HepG2 (cell line): Measurements from ENCODE around the gene MYO5B. TPM values are rescaled to one million over a fixed set of nuclear protein-coding genes. Genes with fewer than 3 reads are reported as not detected.

Experiments used
- ELK4 ChIP-seq: sonication (generic); formaldehyde crosslinking; IDR thresholded peaks from 2 replicates; pipeline ENCODE4 v1.9.0; 2021; ENCODE audit warnings: missing genetic modification reagents, borderline replicate concordance
- FOXC1 ChIP-seq: sonication (generic); formaldehyde crosslinking; IDR thresholded peaks from 2 replicates; pipeline ENCODE4 v1.8.0; 2022; ENCODE audit warnings: mild to moderate bottlenecking, missing genetic modification reagents, borderline replicate concordance
- GATAD2A ChIP-seq: IDR thresholded peaks from 2 replicates; pipeline ENCODE4 v1.6.1; 2016
- HBP1 ChIP-seq: IDR thresholded peaks from 2 replicates; pipeline ENCODE4 v1.6.1; 2016; ENCODE audit warnings: low read depth, control low read depth
- HMGXB3 ChIP-seq: sonication (generic); formaldehyde crosslinking; IDR thresholded peaks from 2 replicates; pipeline ENCODE4 v1.4.0; 2020; ENCODE audit warnings: missing genetic modification reagents, borderline replicate concordance
- HNF1A ChIP-seq, 2 experiments: sonication (generic) in 1 of 2; formaldehyde crosslinking in 1 of 2; IDR thresholded peaks; 2 replicates each; pipeline versions ENCODE4 v1.4.0 to v1.6.1; 2016 to 2020; ENCODE audit warnings: borderline replicate concordance in 1 of 2, low read depth in 1 of 2, mild to moderate bottlenecking in 1 of 2, missing genetic modification reagents in 1 of 2
- HNF4G ChIP-seq, 2 experiments: sonication (generic) in 1 of 2; formaldehyde crosslinking in 1 of 2; IDR thresholded peaks; 2 replicates each; pipeline versions ENCODE4 v1.4.0 to v1.6.1; 2011 to 2020; ENCODE audit warnings: borderline replicate concordance in 2 of 2, low read depth in 2 of 2, mild to moderate bottlenecking in 2 of 2, low read length in 1 of 2, missing genetic modification reagents in 1 of 2, moderate library complexity in 1 of 2
- KMT2A ChIP-seq: sonication (generic); formaldehyde crosslinking; IDR thresholded peaks from 2 replicates; pipeline ENCODE4 v1.4.0; 2020; ENCODE audit warnings: missing genetic modification reagents
- MAZ ChIP-seq, 2 experiments: sonication (generic) in 1 of 2; formaldehyde crosslinking in 1 of 2; IDR thresholded peaks; 2 replicates each; pipeline versions ENCODE4 v1.5.0 to v1.6.1; 2012 to 2020; ENCODE audit warnings: low read depth in 2 of 2, mild to moderate bottlenecking in 2 of 2, borderline replicate concordance in 1 of 2, improper control_type of control experiment in 1 of 2, low read length in 1 of 2, missing genetic modification reagents in 1 of 2, moderate library complexity in 1 of 2
- PHF21A ChIP-seq: sonication (generic); formaldehyde crosslinking; IDR thresholded peaks from 2 replicates; pipeline ENCODE4 v1.5.0; 2020; ENCODE audit warnings: mild to moderate bottlenecking, missing genetic modification reagents
- PHF8 ChIP-seq: sonication (generic); formaldehyde crosslinking; IDR thresholded peaks from 2 replicates; pipeline ENCODE4 v1.5.0; 2020; ENCODE audit warnings: missing genetic modification reagents
- ZNF446 ChIP-seq: sonication (generic); formaldehyde crosslinking; IDR thresholded peaks from 2 replicates; pipeline ENCODE4 v1.5.0; 2020; ENCODE audit warnings: mild to moderate bottlenecking, missing genetic modification reagents
- ZNF652 ChIP-seq: IDR thresholded peaks from 2 replicates; pipeline ENCODE4 v1.6.1; 2016; ENCODE audit warnings: low read depth, borderline replicate concordance
- ZNF761 ChIP-seq: sonication (generic); formaldehyde crosslinking; conservative IDR thresholded peaks from 2 replicates; pipeline ENCODE4 v1.4.0; 2020; ENCODE audit warnings: mild to moderate bottlenecking, missing genetic modification reagents
- polyA plus RNA-seq, 8 experiments: library from polyadenylated mRNA; depleted of rRNA in 3 of 8; stranded (reverse) in 7 of 8; unstranded in 1 of 8; fragments of >200 nt; fragmentation: Illumina TruSeq in 4 of 8; extraction: Trizol in 4 of 8; gene quantifications; 2 replicates each; pipeline versions ENCODE4 v1.2.1 to v1.2.3, GENCODE V29; 2011 to 2016; ENCODE audit warnings: low read depth in 4 of 8, missing spikeins in 1 of 8, mixed read lengths in 1 of 8; ENCODE audit not compliant: insufficient read depth in 1 of 8
- total RNA-seq, 5 experiments: library from RNA; depleted of rRNA; stranded (reverse); fragments of >200 nt; fragmentation: Illumina TruSeq; extraction: Trizol; gene quantifications; 2 replicates each; pipeline ENCODE4 v1.2.3, GENCODE V29; 2016; ENCODE audit warnings: low read depth in 1 of 5

Gene MYO5B
- total and polyA plus RNA-seq, 2 of the 13 experiments (the other 11 are each of a cell fraction or from before 2014, with no cell fraction given): 13.1 to 24.0 TPM

GRCh38 chr18:50194631-50195532 lies at the start of gene MYO5B (continued):
- peak; percentile 48; the same call in 1 of the 2 replicates for TF ChIP-seq MAZ (IDR thresholded peaks at IDR 0.05; ENCODE audit: borderline replicate concordance, low read depth, low read length)
- peak; percentile 77; the same call in 1 of the 2 replicates for TF ChIP-seq MAZ (CRISPR knock-in tag; IDR thresholded peaks at IDR 0.05; ENCODE audit: low read depth)
- peak; percentile 52; the same call in 1 of the 2 replicates for TF ChIP-seq PHF21A (CRISPR knock-in tag)
- TF ChIP-seq HMGXB3 (CRISPR knock-in tag): no peak
- no peak for TF ChIP-seq HBP1 (CRISPR knock-in tag)
- peak; percentile 66 for TF ChIP-seq HNF4G (IDR thresholded peaks at IDR 0.05; ENCODE audit: borderline replicate concordance, low read depth, low read length)
- no peak; the same call in 1 of the 2 replicates for TF ChIP-seq HNF4G (CRISPR knock-in tag; IDR thresholded peaks at IDR 0.05; ENCODE audit: borderline replicate concordance, low read depth)
- TF ChIP-seq HNF1A (IDR thresholded peaks at IDR 0.05; ENCODE audit: low read depth): no peak
- TF ChIP-seq HNF1A (CRISPR knock-in tag; IDR thresholded peaks at IDR 0.05; ENCODE audit: borderline replicate concordance): 0 out of 2 replicates have a peak, but pooled peaks have one; percentile 23
- no peak for TF ChIP-seq ELK4 (CRISPR knock-in tag)
- no peak for TF ChIP-seq GATAD2A
- 0 out of 2 replicates have a peak, but pooled peaks have one; percentile 39 for TF ChIP-seq KMT2A (CRISPR knock-in tag)
- TF ChIP-seq ZNF761 (CRISPR knock-in tag): 0 out of 2 replicates have a peak, but pooled peaks have one; percentile 27
- peak; percentile 56 for TF ChIP-seq PHF8 (CRISPR knock-in tag)
- no peak for TF ChIP-seq FOXC1
- peak; percentile 56; the same call in 1 of the 2 replicates for TF ChIP-seq ZNF446
- no peak for TF ChIP-seq ZNF652 (CRISPR knock-in tag)
